H1 (cell line): ENCODE measurements around the gene VSTM2L. TPM values are rescaled to one million over a fixed set of nuclear protein-coding genes. Genes with fewer than 3 reads are reported as not detected.

ENCODE experiments used
- CTCF ChIA-PET: fragments of 300-600 bp; sonication (Branson Sonifier 250); formaldehyde crosslinking; loops from one replicate; lab custom pipeline; 2021; ENCODE audit not compliant: partially characterized antibody; lab: Charles Lee
- POLR2A ChIA-PET: fragments of 300-600 bp; sonication (Branson Sonifier 250); formaldehyde crosslinking; loops from one replicate; lab custom pipeline; 2021; ENCODE audit warnings: inconsistent platforms; ENCODE audit not compliant: partially characterized antibody; lab: Charles Lee
- DNase-seq, 2 experiments: peaks; one replicate each; pipeline versions ENCODE4 v3.0.0 to v3.0.0-alpha.2; 2010 to 2022; ENCODE audit warnings: low spot score in 2 of 2, low read depth in 1 of 2, mixed read lengths in 1 of 2
- FAIRE-seq: peaks from 2 replicates; lab custom pipeline; 2011; peaks lifted over from hg19 to GRCh38; lab: Jason Lieb, UNC
- H2AFZ ChIP-seq: 2 replicates; pipeline ENCODE4 v1.8.1; 2012; ENCODE audit warnings: low read length, inconsistent platforms
- H2AK5ac ChIP-seq: 2 replicates; pipeline ENCODE4 v1.6.1; 2013; ENCODE audit warnings: low read depth, low read length
- H2BK120ac ChIP-seq: replicated peaks from 2 replicates; pipeline ENCODE3; 2013; ENCODE audit warnings: low read depth, low read length, inconsistent platforms
- H2BK12ac ChIP-seq: 2 replicates; pipeline ENCODE4 v1.6.1; 2013; ENCODE audit warnings: low read depth, low read length
- H2BK15ac ChIP-seq: 2 replicates; pipeline ENCODE4 v1.6.1; 2013; ENCODE audit warnings: low read length
- H2BK20ac ChIP-seq: 2 replicates; pipeline ENCODE4 v1.6.1; 2013; ENCODE audit warnings: low read length
- H2BK5ac ChIP-seq: 2 replicates; pipeline ENCODE4 v1.6.1; 2013; ENCODE audit warnings: low read depth, low read length
- H3K14ac ChIP-seq: 2 replicates; pipeline ENCODE4 v1.6.1; 2013; ENCODE audit warnings: inconsistent platforms; ENCODE audit not compliant: insufficient read length
- H3K18ac ChIP-seq: 2 replicates; pipeline ENCODE4 v1.6.1; 2013; ENCODE audit warnings: low read length; ENCODE audit errors: extremely low read depth
- H3K23ac ChIP-seq: 2 replicates; pipeline ENCODE4 v1.6.1; 2013; ENCODE audit warnings: inconsistent platforms; ENCODE audit not compliant: insufficient read length
- H3K23me2 ChIP-seq: 2 replicates; pipeline ENCODE4 v1.6.1; 2013; ENCODE audit warnings: low read depth, low read length
- H3K27ac ChIP-seq: 2 replicates; pipeline ENCODE4 v1.6.1; 2011; ENCODE audit warnings: low read depth, low read length, inconsistent platforms
- H3K27me3 ChIP-seq, 4 experiments: replicated peaks in 1 of 4; 1 replicate in 1 of 4; 2 replicates in 3 of 4; pipeline versions ENCODE4 v1.6.1 to v1.8.1; 2011 to 2013; ENCODE audit warnings: low read length in 3 of 4, mild to moderate bottlenecking in 3 of 4, inconsistent platforms in 2 of 4, mixed read lengths in 2 of 4, moderate library complexity in 1 of 4; ENCODE audit not compliant: control insufficient read depth in 3 of 4, insufficient read depth in 3 of 4; ENCODE audit errors: extremely low read depth in 1 of 4
- H3K36me3 ChIP-seq, 4 experiments: 2 replicates each; pipeline versions ENCODE4 v1.6.1 to v1.8.1; 2011 to 2013; ENCODE audit warnings: mild to moderate bottlenecking in 4 of 4, low read length in 3 of 4, moderate library complexity in 2 of 4, control low read depth in 1 of 4, inconsistent platforms in 1 of 4; ENCODE audit not compliant: insufficient read depth in 4 of 4, control insufficient read depth in 2 of 4
- H3K4ac ChIP-seq: replicated peaks from 2 replicates; pipeline ENCODE3; 2013; ENCODE audit warnings: low read length, low read depth, mixed read lengths, inconsistent platforms; ENCODE audit not compliant: insufficient read length
- H3K4me1 ChIP-seq, 4 experiments: replicated peaks in 1 of 4; 1 replicate in 1 of 4; 2 replicates in 3 of 4; pipeline versions ENCODE4 v1.6.1 to v1.8.1; 2011 to 2013; ENCODE audit warnings: low read length in 3 of 4, inconsistent platforms in 2 of 4, mixed read lengths in 1 of 4; ENCODE audit not compliant: insufficient read depth in 4 of 4, control insufficient read depth in 3 of 4
- H3K4me2 ChIP-seq, 2 experiments: 2 replicates each; pipeline versions ENCODE4 v1.6.1 to v1.8.1; 2011 to 2013; ENCODE audit warnings: low read depth in 2 of 2, low read length in 2 of 2, control low read depth in 1 of 2, inconsistent platforms in 1 of 2, mild to moderate bottlenecking in 1 of 2; ENCODE audit not compliant: insufficient read depth in 1 of 2
- H3K4me3 ChIP-seq, 4 experiments: fragments of 200-600, 300-600 bp in 1 of 4; sonication (generic), shearing (Covaris generic), sonication (Bioruptor Twin) in 1 of 4; 2 replicates each; pipeline versions ENCODE4 v1.5.1 to v1.8.1; 2011 to 2016; ENCODE audit warnings: low read length in 4 of 4, low read depth in 3 of 4, control low read depth in 2 of 4, inconsistent platforms in 2 of 4, mild to moderate bottlenecking in 2 of 4, mixed read lengths in 1 of 4, moderate library complexity in 1 of 4; ENCODE audit not compliant: insufficient read depth in 2 of 4; ENCODE audit errors: extremely low read depth in 1 of 4
- H3K56ac ChIP-seq: replicated peaks from 2 replicates; pipeline ENCODE3; 2013; ENCODE audit warnings: low read depth, mild to moderate bottlenecking, mixed read lengths, low read length, inconsistent platforms; ENCODE audit not compliant: insufficient read length
- H3K79me1 ChIP-seq: 2 replicates; pipeline ENCODE4 v1.6.1; 2013; ENCODE audit warnings: low read depth, low read length, control low read depth
- H3K79me2 ChIP-seq, 2 experiments: 2 replicates each; pipeline versions ENCODE4 v1.6.1 to v1.8.1; 2012 to 2013; ENCODE audit warnings: low read length in 2 of 2, mild to moderate bottlenecking in 2 of 2, inconsistent platforms in 1 of 2; ENCODE audit not compliant: insufficient read depth in 2 of 2, control insufficient read depth in 1 of 2
- H3K9ac ChIP-seq, 4 experiments: replicated peaks in 1 of 4; 1 replicate in 1 of 4; 2 replicates in 3 of 4; pipeline versions ENCODE4 v1.6.1 to v1.8.1; 2011 to 2013; ENCODE audit warnings: low read depth in 3 of 4, low read length in 3 of 4, control low read depth in 2 of 4, mild to moderate bottlenecking in 2 of 4, moderate library complexity in 2 of 4, inconsistent platforms in 1 of 4; ENCODE audit errors: extremely low read depth in 1 of 4
- H3K9me3 ChIP-seq, 2 experiments: 2 replicates each; pipeline versions ENCODE4 v1.6.1 to v1.8.1; 2012 to 2013; ENCODE audit warnings: mild to moderate bottlenecking in 2 of 2, moderate library complexity in 2 of 2, control low read depth in 1 of 2, inconsistent platforms in 1 of 2, low read depth in 1 of 2, low read length in 1 of 2, mixed read lengths in 1 of 2; ENCODE audit not compliant: insufficient read depth in 2 of 2
- H4K20me1 ChIP-seq, 2 experiments: replicated peaks in 1 of 2; 2 replicates each; pipeline versions ENCODE3 to v1.8.1; 2011 to 2013; ENCODE audit warnings: inconsistent platforms in 2 of 2, low read length in 2 of 2, mild to moderate bottlenecking in 1 of 2; ENCODE audit not compliant: insufficient read depth in 2 of 2, control insufficient read depth in 1 of 2
- H4K5ac ChIP-seq: 2 replicates; pipeline ENCODE4 v1.6.1; 2013; ENCODE audit warnings: low read length, low read depth, mixed read lengths, inconsistent platforms; ENCODE audit not compliant: insufficient read length
- H4K8ac ChIP-seq: 2 replicates; pipeline ENCODE4 v1.8.0; 2013; ENCODE audit warnings: mild to moderate bottlenecking, moderate library complexity, low read length, inconsistent platforms; ENCODE audit not compliant: insufficient read depth; ENCODE audit errors: extremely low read depth
- H4K91ac ChIP-seq: replicated peaks from 2 replicates; pipeline ENCODE3; 2013; ENCODE audit warnings: low read length, mixed read lengths, inconsistent platforms; ENCODE audit not compliant: insufficient read length
- ASH2L ChIP-seq: fragments of 200-600, 300-600 bp; sonication (generic); IDR thresholded peaks from one replicate; pipeline ENCODE4 v1.7.1; 2017; ENCODE audit warnings: low read length
- ATF2 ChIP-seq: IDR thresholded peaks from 2 replicates; pipeline ENCODE4 v1.6.1; 2012; ENCODE audit warnings: low read length, inconsistent platforms
- BRCA1 ChIP-seq: IDR thresholded peaks from 2 replicates; pipeline ENCODE4 v1.6.1; 2012; ENCODE audit warnings: low read depth, low read length, improper control_type of control experiment
- CHD1 ChIP-seq: IDR thresholded peaks from 2 replicates; pipeline ENCODE4 v1.6.1; 2012; ENCODE audit warnings: low read depth, low read length, improper control_type of control experiment
- EGR1 ChIP-seq: IDR thresholded peaks from 2 replicates; pipeline ENCODE4 v1.6.1; 2011; ENCODE audit warnings: low read depth, low read length, borderline replicate concordance
- HDAC2 ChIP-seq, 2 experiments: fragments of 300-600 bp in 1 of 2; sonication (generic) in 1 of 2; IDR thresholded peaks; 2 replicates each; pipeline ENCODE4 v1.6.1; 2011 to 2012; ENCODE audit warnings: low read depth in 2 of 2, low read length in 2 of 2, mild to moderate bottlenecking in 2 of 2, moderate library complexity in 2 of 2, borderline replicate concordance in 1 of 2, inconsistent platforms in 1 of 2
- KDM1A ChIP-seq: fragments of 200-600, 300-600 bp; sonication (generic); IDR thresholded peaks from 2 replicates; pipeline ENCODE4 v1.7.1; 2016; ENCODE audit warnings: mild to moderate bottlenecking, low read length, borderline replicate concordance
- KDM4A ChIP-seq: IDR thresholded peaks from one replicate; pipeline ENCODE4 v1.7.1; 2012; ENCODE audit warnings: low read depth, mild to moderate bottlenecking, moderate library complexity, low read length, inconsistent platforms; ENCODE audit not compliant: severe bottlenecking
- POLR2AphosphoS5 ChIP-seq: IDR thresholded peaks from 2 replicates; pipeline ENCODE4 v1.6.1; 2011; ENCODE audit warnings: low read depth, low read length
- RFX5 ChIP-seq: IDR thresholded peaks from 2 replicates; pipeline ENCODE4 v1.6.1; 2011; ENCODE audit warnings: low read depth, low read length, improper control_type of control experiment, borderline replicate concordance
- SP2 ChIP-seq: IDR thresholded peaks from 2 replicates; pipeline ENCODE4 v1.6.1; 2012; ENCODE audit warnings: mild to moderate bottlenecking, low read length, inconsistent platforms
- YY1 ChIP-seq: IDR thresholded peaks from 2 replicates; pipeline ENCODE4 v1.6.1; 2011; ENCODE audit warnings: low read depth, mild to moderate bottlenecking, low read length
- WGBS, 2 experiments: shearing (Covaris generic) in 1 of 2; methylation state at CpG; one replicate each; pipeline versions ENCODE4 v1.1.6 to v1.1.7; 2013 to 2015; ENCODE audit warnings: low lambda C conversion rate in 2 of 2, mixed read lengths in 2 of 2, inconsistent platforms in 1 of 2, low coverage in 1 of 2, missing lambda C conversion rate in 1 of 2; ENCODE audit not compliant: insufficient replicate concordance in 2 of 2, insufficient coverage in 1 of 2, insufficient read length in 1 of 2; ENCODE audit errors: extremely low coverage in 1 of 2, missing lambda C conversion rate in 1 of 2; 5-methylcytosine and 5-hydroxymethylcytosine counted together
- polyA plus RNA-seq, 7 experiments: library from polyadenylated mRNA; depleted of rRNA in 3 of 7; stranded (reverse) in 5 of 7; unstranded in 2 of 7; fragments of >200 nt in 5 of 7; fragments of 200-250 nt in 2 of 7; gene quantifications; 1 replicate in 5 of 7; 2 replicates in 1 of 7; 4 replicates in 1 of 7; pipeline versions ENCODE4 v1.2.1 to v1.2.3, GENCODE V29; 2011 to 2013; ENCODE audit warnings: missing spikeins in 2 of 7, mixed read lengths in 2 of 7
- total RNA-seq: library from RNA; stranded (reverse); fragmentation: NEBNext Ultra II Directional; extraction: Animal tissue kit (Norgen Biotek cat#: 25700); gene quantifications from 2 replicates; pipeline ENCODE4 v1.2.1, GENCODE V29; 2021

Gene VSTM2L
- total and polyA plus RNA-seq, 2 of the 8 experiments (the other 6 are each of a cell fraction or from before 2014, with no cell fraction given), result 1.3 to 3.2 TPM

DNA sequence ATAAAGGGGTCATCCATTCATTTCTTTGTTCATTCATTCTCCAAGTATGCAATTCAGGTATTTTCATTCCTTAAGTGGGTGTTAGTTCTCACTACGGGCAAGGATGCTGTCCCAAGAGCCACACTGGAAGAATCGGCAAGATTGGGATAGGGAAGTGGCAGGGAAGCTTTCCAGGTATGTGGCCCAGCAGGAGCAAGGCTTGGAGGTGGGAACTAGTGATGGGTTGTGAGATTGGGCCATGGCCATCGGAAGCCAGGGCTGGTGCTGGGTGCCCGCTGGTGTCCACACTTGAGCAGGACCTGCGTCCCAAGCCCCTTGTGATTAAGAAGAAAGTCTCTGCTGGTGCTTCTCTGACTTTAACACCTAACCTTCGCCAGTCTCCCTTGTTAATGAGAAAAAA is 15.1 kb downstream of the VSTM2L start:
- Histone ChIP-seq H3K18ac (no peak overlapping the region), H3K9ac (no peak overlapping the region), H3K4ac (no peak overlapping the region), H3K4me2 (no peak overlapping the region), H3K56ac (no peak overlapping the region), H2BK20ac (no peak overlapping the region), H3K4me1 (peaks cover 6 to 30% (median 16%) of the 10 kb centered on the region in 4 experiments), H3K4me3 (no peak overlapping the region), H3K27me3 (no peaks in the 10 kb centered on the region; a peak in 2 of 7 replicates), H3K79me2 (no peaks in the 10 kb centered on the region), H4K8ac (no peak overlapping the region), H2AFZ (no peak overlapping the region), H3K14ac (no peak overlapping the region), H4K20me1 (peaks cover 0 to 6% of the 10 kb centered on the region in 2 experiments), H2BK12ac (peak overlapping the region; percentile 32; the same call in 1 of the 2 replicates), H2AK5ac (peak overlapping the region; percentile 9; the same call in 1 of the 2 replicates), H2BK5ac (no peak overlapping the region), H3K27ac (no peak overlapping the region), H2BK120ac (no peak overlapping the region), H3K36me3 (no peaks in the 10 kb centered on the region), H2BK15ac (no peak overlapping the region), H4K5ac (no peak overlapping the region), H3K79me1 (no peaks in the 10 kb centered on the region), H3K23me2 (peaks cover 17% of the 10 kb centered on the region; the same call in 1 of the 2 replicates), H3K23ac (no peak overlapping the region), H4K91ac (no peak overlapping the region), H3K9me3 (no peaks in the 10 kb centered on the region)
- DNase-seq (no peak), FAIRE-seq (no peak)
- 84% methylated on average over 6 of the region's 6 CpGs; no CpG with 5 or more reads in 1 of the 2 experiments for WGBS, 2 experiments
- CTCF ChIA-PET, result interaction anchor here (0.6 to 4.8 kb wide), 17 partner anchors 7 to 470 kb away, joined by 3 to 21 read pairs (median 4); no protein-coding TSS in a partner anchor
- POLR2A ChIA-PET, result interaction anchor here (0.8 to 1.2 kb wide), 2 partner anchors 12 to 671 kb away, joined by 3 to 4 read pairs; no protein-coding TSS in a partner anchor
- TF ChIP-seq KDM4A (no peak), CHD1 (no peak), EGR1 (no peak), RFX5 (no peak), POLR2AphosphoS5 (no peak), HDAC2 (IDR thresholded peaks at IDR 0.05; ENCODE audit: borderline replicate concordance in 1 of 2, low read depth in 2 of 2, low read length in 2 of 2) (no peak), YY1 (no peak), BRCA1 (no peak), ATF2 (no peak), SP2 (no peak), ASH2L (no peak), KDM1A (no peak)
